Astrocyte of the hippocampus (primary cell): ENCODE results near the gene LPCAT3.

Experiments
- DNase-seq: peaks from one replicate; pipeline ENCODE4 v3.0.0; 2011; ENCODE audit warnings: low read depth, low spot score

The LPCAT3 gene

GRCh38 chr12:6965026-6965661 is 53.1 kb downstream of the LPCAT3 start:
- DNase-seq: peak; percentile 93

GRCh38 chr12:6964605-6965025 is 53.7 kb downstream of the LPCAT3 start:
- DNase-seq: no peak

- DNase-seq: no peak
Measured at GRCh38 chr12:6963791-6964413, 54.4 kb downstream of the LPCAT3 start.

GRCh38 chr12:6963016-6963731 is 55.1 kb downstream of the LPCAT3 start:
- DNase-seq: no peak

GRCh38 chr12:6962285-6963015 is 55.8 kb downstream of the LPCAT3 start:
- no peak for DNase-seq

GRCh38 chr12:6961695-6962284 is 56.5 kb downstream of the LPCAT3 start:
- peak; percentile 90 for DNase-seq

GRCh38 chr12:6961278-6961694 is 57.0 kb downstream of the LPCAT3 start:
- peak; percentile 30 for DNase-seq

- DNase-seq: no peak
Measured at GRCh38 chr12:6960593-6961277, 57.5 kb downstream of the LPCAT3 start.

- DNase-seq: no peak
Measured at GRCh38 chr12:6959805-6960592, 58.3 kb downstream of the LPCAT3 start.

- no peak for DNase-seq
Measured at GRCh38 chr12:6959058-6959804, 59.0 kb downstream of the LPCAT3 start.

- DNase-seq: no peak
Measured at GRCh38 chr12:6958609-6959057, 59.6 kb downstream of the LPCAT3 start.

GRCh38 chr12:6957741-6958608 is 60.3 kb downstream of the LPCAT3 start:
- DNase-seq: no peak

GRCh38 chr12:6957151-6957701 is 61.0 kb downstream of the LPCAT3 start:
- no peak for DNase-seq

GRCh38 chr12:6956021-6956727 is 62.1 kb downstream of the LPCAT3 start:
- DNase-seq: no peak

- DNase-seq: no peak
Measured at GRCh38 chr12:6955108-6956020, 62.9 kb downstream of the LPCAT3 start.

GRCh38 chr12:6954316-6955107 is 63.8 kb downstream of the LPCAT3 start:
- no peak for DNase-seq
